Testis (tissue), 3 donors: ENCODE results near the gene SMAD7. TPM values are rescaled to one million over a fixed set of nuclear protein-coding genes. Genes with fewer than 3 reads are reported as not detected.

Experiments used
- DNase-seq: peaks from one replicate; pipeline ENCODE4 v3.0.0-alpha.2; 2019
- H3K27ac ChIP-seq, 2 donors: fragments of 200-600 bp; sonication (generic); one replicate each; pipeline ENCODE4 v1.5.1; 2019
- H3K27me3 ChIP-seq: fragments of 200-600 bp; sonication (generic); one replicate; pipeline ENCODE4 v1.5.1; 2019
- H3K36me3 ChIP-seq: fragments of 200-600 bp; sonication (generic); one replicate; pipeline ENCODE4 v1.5.1; 2017; ENCODE audit warnings: low read depth; ENCODE audit errors: missing control alignments
- H3K4me1 ChIP-seq: fragments of 200-600 bp; sonication (generic); one replicate; pipeline ENCODE4 v1.5.1; 2019
- H3K4me3 ChIP-seq, 2 donors: fragments of 200-600 bp; sonication (generic); one replicate each; pipeline ENCODE4 v1.5.1; 2017 to 2019
- H3K9me3 ChIP-seq: fragments of 200-600 bp; sonication (generic); one replicate; pipeline ENCODE4 v1.5.1; 2017
- POLR2A ChIP-seq: fragments of 450-650 bp; IDR thresholded peaks from one replicate; pipeline ENCODE4 v1.6.1; 2017; ENCODE audit warnings: antibody characterized with exemption, mild to moderate bottlenecking, moderate library complexity
- WGBS, 2 donors: methylation state at CpG; one replicate each; pipeline ENCODE4 v1.1.5; 2018; 5-methylcytosine and 5-hydroxymethylcytosine counted together
- intact Hi-C: fragments of 100-400 bp; cut with DNase I; formaldehyde crosslinking; loops from one replicate; pipeline ENCODE4 v1.15.1; 2023; ENCODE audit warnings: low total_unique reads
- polyA plus RNA-seq: library from polyadenylated mRNA; stranded (reverse); fragments of 350-450 nt; fragmentation: Illumina TruSeq; extraction: RNeasy Lipid Tissue Mini Kit (QIAGEN cat#74804); gene quantifications from one replicate; pipeline ENCODE4 v1.2.3, GENCODE V29; 2014; ENCODE audit warnings: low read depth, low replicate concordance; ENCODE audit not compliant: insufficient read depth
- total RNA-seq, 2 donors: library from RNA; depleted of rRNA; stranded (reverse); fragments of >200 nt; gene quantifications; one replicate each; pipeline ENCODE4 v1.2.3, GENCODE V29; 2016
- TF ChIP-seq, protein P1 (sequence below), 3 experiments: fragments of 450-650 bp in 2 of 3; fragments of 200-600 bp in 1 of 3; sonication (generic) in 1 of 3; IDR thresholded peaks; one replicate each; pipeline ENCODE4 v1.5.1; 2016 to 2019; ENCODE audit warnings: antibody characterized with exemption in 3 of 3, mild to moderate bottlenecking in 2 of 3, moderate library complexity in 1 of 3

The SMAD7 gene
- total and polyA plus RNA-seq, 3 donors from 2014 or later, result 7.5 to 14.6 (median 9.8) TPM

DNA sequence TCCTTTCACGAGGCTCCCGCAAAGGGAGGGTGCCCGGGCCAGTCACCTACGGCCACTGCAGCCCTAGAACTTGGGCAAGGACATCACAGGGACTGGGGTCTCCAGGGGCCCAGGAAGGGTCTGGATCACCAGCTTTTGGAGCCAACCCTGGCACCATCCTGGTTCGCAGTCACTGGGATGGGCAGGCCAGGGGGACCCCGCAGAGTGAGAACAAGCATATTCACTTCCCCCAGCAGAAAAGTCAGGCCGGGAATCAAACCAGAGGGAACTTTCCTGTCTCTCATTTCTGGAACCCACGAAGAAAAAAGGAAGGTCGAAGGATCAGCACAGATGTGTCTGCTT lies 15.4 kb downstream of the SMAD7 start:
- WGBS, 2 donors, result 81 to 89% methylated on average over 3 to 9 of the region's 9 CpGs
- DNase-seq, result no peak
- H3K4me3 ChIP-seq, result no peak overlapping the region
- H3K4me1 ChIP-seq, result peaks cover 41% of the 10 kb centered on the region
- no peak for TF ChIP-seq POLR2A
- TF ChIP-seq, protein P1, sequence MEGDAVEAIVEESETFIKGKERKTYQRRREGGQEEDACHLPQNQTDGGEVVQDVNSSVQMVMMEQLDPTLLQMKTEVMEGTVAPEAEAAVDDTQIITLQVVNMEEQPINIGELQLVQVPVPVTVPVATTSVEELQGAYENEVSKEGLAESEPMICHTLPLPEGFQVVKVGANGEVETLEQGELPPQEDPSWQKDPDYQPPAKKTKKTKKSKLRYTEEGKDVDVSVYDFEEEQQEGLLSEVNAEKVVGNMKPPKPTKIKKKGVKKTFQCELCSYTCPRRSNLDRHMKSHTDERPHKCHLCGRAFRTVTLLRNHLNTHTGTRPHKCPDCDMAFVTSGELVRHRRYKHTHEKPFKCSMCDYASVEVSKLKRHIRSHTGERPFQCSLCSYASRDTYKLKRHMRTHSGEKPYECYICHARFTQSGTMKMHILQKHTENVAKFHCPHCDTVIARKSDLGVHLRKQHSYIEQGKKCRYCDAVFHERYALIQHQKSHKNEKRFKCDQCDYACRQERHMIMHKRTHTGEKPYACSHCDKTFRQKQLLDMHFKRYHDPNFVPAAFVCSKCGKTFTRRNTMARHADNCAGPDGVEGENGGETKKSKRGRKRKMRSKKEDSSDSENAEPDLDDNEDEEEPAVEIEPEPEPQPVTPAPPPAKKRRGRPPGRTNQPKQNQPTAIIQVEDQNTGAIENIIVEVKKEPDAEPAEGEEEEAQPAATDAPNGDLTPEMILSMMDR (IDR thresholded peaks at IDR 0.05), result no peak
- peak overlapping the region in 1 of 2 donors; percentile 78 for H3K27ac ChIP-seq
- no peaks in the 10 kb centered on the region for H3K36me3 ChIP-seq
- intact Hi-C loops, result no loop called here
- H3K9me3 ChIP-seq, result no peaks in the 10 kb centered on the region
- no peaks in the 10 kb centered on the region for H3K27me3 ChIP-seq

DNA sequence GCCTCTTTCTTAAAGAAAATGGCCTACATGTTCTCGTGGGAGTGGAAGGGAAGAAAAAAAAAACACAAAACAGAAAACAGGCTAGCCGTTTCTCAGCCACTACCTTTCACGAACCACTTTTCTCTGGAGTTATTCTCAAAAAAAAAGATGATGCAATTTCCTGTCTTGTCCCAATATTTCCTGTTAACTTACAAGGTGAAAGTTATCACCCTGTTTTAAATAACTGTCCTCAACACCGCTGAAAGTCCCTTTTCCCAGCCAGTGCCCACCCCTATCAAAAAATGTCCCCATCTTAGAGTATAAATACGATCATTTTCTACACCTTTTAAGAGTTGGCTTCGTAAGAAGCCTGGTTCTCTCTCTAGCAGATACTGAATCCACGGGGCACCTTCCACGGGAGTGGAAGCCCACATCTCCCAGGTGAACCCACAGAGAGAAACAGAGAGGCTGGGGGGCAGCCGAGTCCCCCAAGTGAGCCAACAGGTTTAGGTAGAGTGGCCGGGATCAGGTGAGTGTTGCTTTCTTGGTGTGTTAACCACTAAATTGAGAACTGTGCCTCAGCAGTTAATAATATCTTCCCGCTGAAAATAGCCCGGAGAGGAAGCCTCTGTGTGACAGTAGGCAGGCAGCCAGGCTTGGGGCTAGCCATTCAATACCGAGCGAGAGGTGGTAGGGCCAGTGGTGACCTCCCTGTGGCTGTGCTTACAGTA lies 15.9 kb downstream of the SMAD7 start:
- no peak for TF ChIP-seq POLR2A
- TF ChIP-seq, protein P1 (IDR thresholded peaks at IDR 0.05), result no peak
- 38 to 58% methylated on average over 12 to 14 of the region's 14 CpGs for WGBS, 2 donors
- Histone ChIP-seq H3K4me3 (no peak overlapping the region), H3K27me3 (no peaks in the 10 kb centered on the region), H3K4me1 (peaks cover 42% of the 10 kb centered on the region), H3K27ac (peak overlapping the region in 1 of 2 donors; percentile 78), H3K9me3 (no peaks in the 10 kb centered on the region), H3K36me3 (no peaks in the 10 kb centered on the region)
- peak; percentile 47 for DNase-seq
- intact Hi-C loops, result no loop called here

DNA sequence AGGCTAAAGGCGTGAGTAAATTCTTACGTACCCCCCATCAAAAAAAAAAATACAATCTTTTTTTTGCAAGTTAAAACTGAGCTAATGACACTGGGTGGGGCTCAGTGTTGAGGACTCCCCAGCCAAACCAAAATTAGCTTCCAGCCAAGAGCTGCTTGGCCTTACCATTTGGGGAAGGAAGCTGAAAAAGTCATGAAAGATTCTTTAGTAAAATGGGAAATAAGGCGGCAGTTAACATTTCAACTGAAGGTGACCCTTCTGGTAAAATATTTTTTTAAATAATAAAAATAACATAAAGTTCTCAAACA lies 16.4 kb downstream of the SMAD7 start:
- no peaks in the 10 kb centered on the region for H3K9me3 ChIP-seq
- no peaks in the 10 kb centered on the region for H3K36me3 ChIP-seq
- peak overlapping the region in 1 of 2 donors; percentile 78 for H3K27ac ChIP-seq
- WGBS, 2 donors, result 42 to 52% methylated on average over 3 of the region's 3 CpGs
- peaks cover 42% of the 10 kb centered on the region for H3K4me1 ChIP-seq
- H3K4me3 ChIP-seq, result no peak overlapping the region
- H3K27me3 ChIP-seq, result no peaks in the 10 kb centered on the region
- TF ChIP-seq, protein P1 (IDR thresholded peaks at IDR 0.05), result no peak
- intact Hi-C loops, result no loop called here
- DNase-seq, result no peak

DNA sequence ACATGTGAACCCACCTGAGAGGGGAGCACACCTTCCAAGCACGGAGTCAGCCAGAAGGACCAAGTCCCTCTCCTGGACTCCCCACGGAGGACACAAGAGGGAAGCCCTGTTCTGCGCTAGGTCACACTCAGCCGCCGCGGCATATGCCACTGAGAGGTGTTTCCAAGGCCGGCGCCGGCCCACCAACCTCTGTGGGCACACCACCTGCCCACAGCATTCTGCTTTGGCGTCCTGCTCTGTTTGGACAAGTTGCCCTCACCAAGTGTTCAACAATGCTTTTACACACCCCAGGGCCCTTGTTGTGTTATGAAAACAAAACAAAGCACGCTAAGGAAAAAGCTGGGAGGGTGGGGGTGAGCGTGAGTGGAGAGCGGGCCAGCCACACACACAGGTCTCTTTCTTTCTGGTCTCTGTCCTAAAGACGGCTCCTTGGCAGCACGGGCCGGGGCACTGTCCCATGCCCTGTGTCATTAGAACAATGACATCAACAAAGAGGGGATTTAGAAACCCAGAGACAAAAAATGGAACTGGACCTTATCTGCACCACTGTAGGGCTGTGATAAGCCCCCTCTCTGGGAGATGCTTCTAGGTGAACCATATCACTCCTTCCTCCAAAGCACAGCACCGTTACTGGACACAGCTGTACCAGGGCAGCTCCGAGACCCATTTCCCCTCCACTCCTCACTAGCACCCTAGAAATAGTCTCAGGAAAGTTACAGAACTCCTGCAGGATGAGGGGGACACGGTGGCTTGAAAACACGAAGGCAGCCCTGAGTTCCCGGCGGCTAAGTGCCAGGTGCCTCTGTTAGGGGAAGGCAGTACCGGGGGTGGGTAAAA lies 17.0 kb downstream of the SMAD7 start:
- intact Hi-C loops, result no loop called here
- H3K9me3 ChIP-seq, result no peaks in the 10 kb centered on the region
- no peaks in the 10 kb centered on the region for H3K36me3 ChIP-seq
- H3K4me3 ChIP-seq, result no peak overlapping the region
- DNase-seq, result no peak
- TF ChIP-seq, protein P1 (IDR thresholded peaks at IDR 0.05), result no peak
- TF ChIP-seq POLR2A, result no peak
- WGBS, 2 donors, result 61 to 72% methylated on average over 22 to 23 of the region's 23 CpGs
- no peaks in the 10 kb centered on the region for H3K27me3 ChIP-seq
- H3K27ac ChIP-seq, result peak overlapping the region in 1 of 2 donors; percentile 78
- peaks cover 42% of the 10 kb centered on the region for H3K4me1 ChIP-seq
